Coronary artery (tissue), 2 donors: Measurements from ENCODE around the gene RASD2.

Experiments
- DNase-seq: peaks from one replicate; pipeline ENCODE4 v3.0.0-alpha.2; 2017; ENCODE audit warnings: low spot score
- H3K27ac ChIP-seq, 2 donors: fragments of 200-600 bp; sonication (generic); one replicate each; pipeline ENCODE4 v1.5.1; 2016 to 2019
- H3K4me3 ChIP-seq: fragments of 200-600 bp; sonication (generic); 2 replicates; pipeline ENCODE4 v1.5.1; 2016; ENCODE audit warnings: mild to moderate bottlenecking, moderate library complexity
- CTCF ChIP-seq: fragments of 200-600 bp; sonication (generic); IDR thresholded peaks from one replicate; pipeline ENCODE4 v1.5.1; 2019; ENCODE audit warnings: antibody characterized with exemption

RASD2 gene

GRCh38 chr22:35541254-35541748, 670 bp downstream of the RASD2 start:
- Histone ChIP-seq H3K4me3 (peak overlapping the region; percentile 77), H3K27ac (peak overlapping the region; percentile 46 to 89)
- no peak for DNase-seq
- TF ChIP-seq CTCF = no peak

- Histone ChIP-seq H3K27ac (no peak overlapping the region), H3K4me3 (peak overlapping the region; percentile 6)
- no peak for DNase-seq
- TF ChIP-seq CTCF = no peak
Measured at GRCh38 chr22:35542157-35542938, 1.7 kb downstream of the RASD2 start.

- Histone ChIP-seq H3K4me3 (no peak overlapping the region), H3K27ac (no peak overlapping the region)
- no peak for TF ChIP-seq CTCF
- no peak for DNase-seq
Measured at GRCh38 chr22:35542939-35543516, 2.4 kb downstream of the RASD2 start.

GRCh38 chr22:35543702-35544101, 3.1 kb downstream of the RASD2 start:
- no peak overlapping the region for H3K27ac ChIP-seq
- no peak for DNase-seq
- H3K4me3 ChIP-seq = no peak overlapping the region
- TF ChIP-seq CTCF = no peak

- TF ChIP-seq CTCF = no peak
- H3K27ac ChIP-seq = no peak overlapping the region
- DNase-seq = no peak
- no peak overlapping the region for H3K4me3 ChIP-seq
Measured at GRCh38 chr22:35544189-35544588, 3.6 kb downstream of the RASD2 start.

- Histone ChIP-seq H3K4me3 (no peak overlapping the region), H3K27ac (no peak overlapping the region)
- TF ChIP-seq CTCF = no peak
- no peak for DNase-seq
Measured at GRCh38 chr22:35544827-35545226, 4.2 kb downstream of the RASD2 start.

GRCh38 chr22:35546886-35547285, 6.3 kb downstream of the RASD2 start:
- no peak for TF ChIP-seq CTCF
- DNase-seq = no peak
- no peak overlapping the region for H3K4me3 ChIP-seq
- no peak overlapping the region for H3K27ac ChIP-seq
